Karpas-422 (cell line): Measurements from ENCODE around the gene HSPA4. TPM values are rescaled to one million over a fixed set of nuclear protein-coding genes. Genes with fewer than 3 reads are reported as not detected.
"Not testable (repeated sequence)": the region's sequence is repeated elsewhere in the genome, so short reads cannot be mapped to it uniquely, and the experiment has no call there.

Experiments used
- DNase-seq: peaks from one replicate; pipeline ENCODE4 v3.0.0-alpha.2; 2015
- H2AFZ ChIP-seq: fragments of 200-600 bp; sonication (generic); 2 replicates; pipeline ENCODE4 v1.6.1; 2014; ENCODE audit warnings: antibody characterized with exemption, low read length, mixed read lengths
- H3K27ac ChIP-seq: fragments of 200-600 bp; sonication (generic); 2 replicates; pipeline ENCODE4 v1.5.1; 2014; ENCODE audit warnings: mild to moderate bottlenecking, low read length, moderate library complexity
- H3K27me3 ChIP-seq: fragments of 200-600 bp; sonication (generic); 2 replicates; pipeline ENCODE4 v1.6.1; 2014; ENCODE audit warnings: low read length, mixed read lengths
- H3K36me3 ChIP-seq: fragments of 200-600 bp; sonication (generic); 2 replicates; pipeline ENCODE4 v1.6.1; 2014; ENCODE audit warnings: low read length, mixed read lengths; ENCODE audit not compliant: insufficient read depth
- H3K4me1 ChIP-seq: fragments of 200-600 bp; sonication (generic); 2 replicates; pipeline ENCODE4 v1.6.1; 2014; ENCODE audit warnings: mild to moderate bottlenecking, low read length, mixed read lengths
- H3K4me2 ChIP-seq: fragments of 200-600 bp; sonication (generic); 2 replicates; pipeline ENCODE4 v1.6.1; 2014; ENCODE audit warnings: low read length, low read depth, mild to moderate bottlenecking; ENCODE audit not compliant: poor library complexity, severe bottlenecking
- H3K4me3 ChIP-seq: fragments of 200-600 bp; sonication (generic); 2 replicates; pipeline ENCODE4 v1.5.1; 2014; ENCODE audit warnings: mild to moderate bottlenecking, antibody characterized with exemption, low read length, mixed read lengths
- H3K79me2 ChIP-seq: fragments of 200-600 bp; sonication (generic); 2 replicates; pipeline ENCODE4 v1.6.1; 2014; ENCODE audit warnings: mild to moderate bottlenecking, low read length, mixed read lengths
- H3K9ac ChIP-seq: fragments of 200-600 bp; sonication (generic); 2 replicates; pipeline ENCODE4 v1.6.0; 2014; ENCODE audit warnings: low read length
- H3K9me2 ChIP-seq: fragments of 200-600 bp; sonication (generic), shearing (Covaris generic); replicated peaks from 2 replicates; pipeline ENCODE4 v1.6.0; 2014; ENCODE audit warnings: mild to moderate bottlenecking, low read length, moderate library complexity; ENCODE audit not compliant: insufficient read depth
- H3K9me3 ChIP-seq: fragments of 300-700, 200-600 bp; sonication (generic); 2 replicates; pipeline ENCODE4 v1.6.1; 2014; ENCODE audit warnings: low read length, mixed read lengths
- H4K20me1 ChIP-seq: fragments of 200-600 bp; sonication (generic); 2 replicates; pipeline ENCODE4 v1.6.1; 2014; ENCODE audit warnings: mild to moderate bottlenecking, antibody characterized with exemption, low read length, low read depth; ENCODE audit not compliant: insufficient read depth
- total RNA-seq: library from RNA; depleted of rRNA; stranded (reverse); fragments of >200 nt; shearing (Covaris generic); gene quantifications from 2 replicates; pipeline ENCODE4 v1.2.3, GENCODE V29; 2014; ENCODE audit warnings: low replicate concordance

Gene HSPA4
- total RNA-seq, 1 experiment from 2014 or later = 122 TPM

- no peak overlapping the region for H3K9ac ChIP-seq
- no peak for DNase-seq
- no peaks in the 10 kb centered on the region for H4K20me1 ChIP-seq
- no peaks in the 10 kb centered on the region for H3K9me2 ChIP-seq
- H3K27ac ChIP-seq = no peak overlapping the region
- no peaks in the 10 kb centered on the region for H3K79me2 ChIP-seq
- no peaks in the 10 kb centered on the region for H3K36me3 ChIP-seq
- peaks cover 7% of the 10 kb centered on the region for H3K4me1 ChIP-seq
- H3K27me3 ChIP-seq = no peaks in the 10 kb centered on the region; the same call in 1 of the 2 replicates
- no peaks in the 10 kb centered on the region for H3K9me3 ChIP-seq
- no peak overlapping the region for H2AFZ ChIP-seq
- H3K4me3 ChIP-seq = no peak overlapping the region
- no peak overlapping the region for H3K4me2 ChIP-seq
Measured at GRCh38 chr5:133128066-133128465, 76.3 kb downstream of the HSPA4 start.

- 0 out of 2 replicates have a peak overlapping the region, but pooled peaks have one; percentile 21 for H2AFZ ChIP-seq
- H3K9me3 ChIP-seq = no peaks in the 10 kb centered on the region
- no peak overlapping the region for H3K4me2 ChIP-seq
- no peak overlapping the region for H3K27ac ChIP-seq
- H3K4me3 ChIP-seq = no peak overlapping the region
- no peaks in the 10 kb centered on the region for H3K4me1 ChIP-seq
- H3K36me3 ChIP-seq = no peaks in the 10 kb centered on the region
- H3K79me2 ChIP-seq = no peaks in the 10 kb centered on the region
- DNase-seq = no peak
- H3K27me3 ChIP-seq = no peaks in the 10 kb centered on the region; the same call in 1 of the 2 replicates
- no peaks in the 10 kb centered on the region for H4K20me1 ChIP-seq
- H3K9ac ChIP-seq = no peak overlapping the region
- H3K9me2 ChIP-seq = no peaks in the 10 kb centered on the region
Measured at GRCh38 chr5:133129289-133129688, 77.5 kb downstream of the HSPA4 start.

- H3K9me2 ChIP-seq = no peaks in the 10 kb centered on the region
- H3K4me2 ChIP-seq = no peak overlapping the region
- H3K4me3 ChIP-seq = no peak overlapping the region
- H4K20me1 ChIP-seq = no peaks in the 10 kb centered on the region
- no peaks in the 10 kb centered on the region for H3K4me1 ChIP-seq
- H3K9me3 ChIP-seq = no peaks in the 10 kb centered on the region
- H3K36me3 ChIP-seq = no peaks in the 10 kb centered on the region
- no peak overlapping the region for H3K27ac ChIP-seq
- H2AFZ ChIP-seq = no peak overlapping the region
- no peaks in the 10 kb centered on the region for H3K79me2 ChIP-seq
- H3K27me3 ChIP-seq = no peaks in the 10 kb centered on the region; the same call in 1 of the 2 replicates
- no peak for DNase-seq
- H3K9ac ChIP-seq = no peak overlapping the region
Measured at GRCh38 chr5:133129950-133130349, 78.1 kb downstream of the HSPA4 start.

- no peaks in the 10 kb centered on the region; the same call in 1 of the 2 replicates for H3K27me3 ChIP-seq
- DNase-seq = no peak
- no peak overlapping the region for H3K9ac ChIP-seq
- no peak overlapping the region for H3K27ac ChIP-seq
- no peak overlapping the region for H3K4me2 ChIP-seq
- no peak overlapping the region for H3K4me3 ChIP-seq
- H3K9me2 ChIP-seq = no peaks in the 10 kb centered on the region
- no peaks in the 10 kb centered on the region for H3K79me2 ChIP-seq
- no peaks in the 10 kb centered on the region for H3K36me3 ChIP-seq
- H4K20me1 ChIP-seq = no peaks in the 10 kb centered on the region
- no peak overlapping the region for H2AFZ ChIP-seq
- H3K9me3 ChIP-seq = no peaks in the 10 kb centered on the region
- no peaks in the 10 kb centered on the region for H3K4me1 ChIP-seq
Measured at GRCh38 chr5:133130387-133131118, 78.7 kb downstream of the HSPA4 start.

GRCh38 chr5:133132717-133133116 is 80.9 kb downstream of the HSPA4 start:
- Histone ChIP-seq H3K79me2 (no peaks in the 10 kb centered on the region), H3K9ac (no peak overlapping the region), H3K4me1 (no peaks in the 10 kb centered on the region), H4K20me1 (no peaks in the 10 kb centered on the region), H3K27ac (no peak overlapping the region), H3K4me2 (no peak overlapping the region), H3K27me3 (no peaks in the 10 kb centered on the region; the same call in 1 of the 2 replicates), H3K9me2 (no peaks in the 10 kb centered on the region), H3K9me3 (no peaks in the 10 kb centered on the region), H2AFZ (no peak overlapping the region), H3K36me3 (no peaks in the 10 kb centered on the region), H3K4me3 (no peak overlapping the region)
- DNase-seq = no peak

- not testable (repeated sequence) for H3K27me3 ChIP-seq, H3K36me3 ChIP-seq, H3K9ac ChIP-seq, H3K9me3 ChIP-seq, H3K79me2 ChIP-seq, H3K27ac ChIP-seq, DNase-seq, H4K20me1 ChIP-seq, H3K4me3 ChIP-seq, H3K4me2 ChIP-seq, H3K4me1 ChIP-seq, H2AFZ ChIP-seq, H3K9me2 ChIP-seq
Measured at GRCh38 chr5:133133241-133133640, 81.4 kb downstream of the HSPA4 start.

- H3K79me2 ChIP-seq, H3K27ac ChIP-seq, H2AFZ ChIP-seq, H3K9me3 ChIP-seq, H3K9ac ChIP-seq, H3K4me1 ChIP-seq, H3K4me2 ChIP-seq, H3K9me2 ChIP-seq, H3K4me3 ChIP-seq, H3K36me3 ChIP-seq, H3K27me3 ChIP-seq, DNase-seq, H4K20me1 ChIP-seq: not testable (repeated sequence)
Measured at GRCh38 chr5:133136890-133137289, 85.1 kb downstream of the HSPA4 start.

- DNase-seq = no peak
Measured at GRCh38 chr5:133140311-133140710, 88.5 kb downstream of the HSPA4 start.

More at GRCh38 chr5:133140311-133140710, 88.5 kb downstream of the HSPA4 start:
- Histone ChIP-seq H3K79me2 (no peaks in the 10 kb centered on the region), H4K20me1 (no peaks in the 10 kb centered on the region), H3K36me3 (no peaks in the 10 kb centered on the region), H3K9me2 (no peaks in the 10 kb centered on the region), H2AFZ (no peak overlapping the region), H3K4me3 (no peak overlapping the region), H3K4me2 (no peak overlapping the region), H3K9ac (no peak overlapping the region), H3K27ac (no peak overlapping the region), H3K27me3 (no peaks in the 10 kb centered on the region), H3K4me1 (no peaks in the 10 kb centered on the region), H3K9me3 (no peaks in the 10 kb centered on the region)
